GM19397 (cell line): ENCODE data around the gene LLGL1.

Source experiments
- ATAC-seq: cut with Tn5 transposase; IDR thresholded peaks from one replicate; pipeline ENCODE4 v1.9.1; 2021; ENCODE audit warnings: mild to moderate bottlenecking, moderate library complexity; ENCODE audit not compliant: unreplicated experiment

LLGL1 gene

GRCh38 chr17:18225121-18225641, at the start of gene LLGL1:
TSS of gene LLGL1 (plus strand) at chr17:18225635. CDS start at chr17:18225683, 48 bp downstream.
- ATAC-seq, result peak; percentile 92

GRCh38 chr17:18176176-18176575, 49.3 kb upstream of the LLGL1 start:
- no peak for ATAC-seq

- ATAC-seq, result no peak
Measured at GRCh38 chr17:18177133-18177532, 48.3 kb upstream of the LLGL1 start.

GRCh38 chr17:18177722-18178121, 47.7 kb upstream of the LLGL1 start:
- no peak for ATAC-seq

- ATAC-seq, result no peak
Measured at GRCh38 chr17:18179196-18179595, 46.2 kb upstream of the LLGL1 start.

GRCh38 chr17:18179804-18180203, 45.6 kb upstream of the LLGL1 start:
- no peak for ATAC-seq

- ATAC-seq, result no peak
Measured at GRCh38 chr17:18181358-18181757, 44.1 kb upstream of the LLGL1 start.

- ATAC-seq, result no peak
Measured at GRCh38 chr17:18182110-18182977, 43.1 kb upstream of the LLGL1 start.

GRCh38 chr17:18182978-18183333, 42.5 kb upstream of the LLGL1 start:
- ATAC-seq, result peak; percentile 30

GRCh38 chr17:18183334-18184142, 41.9 kb upstream of the LLGL1 start, which contains the start of gene ALKBH5:
TSS of gene ALKBH5 (plus strand) at chr17:18183828. CDS start at chr17:18184244, 416 bp downstream.
- ATAC-seq, result peak; percentile 80

GRCh38 chr17:18184143-18185031, 41.0 kb upstream of the LLGL1 start:
- peak; percentile 7 for ATAC-seq

GRCh38 chr17:18185391-18185790, 40.0 kb upstream of the LLGL1 start:
- no peak for ATAC-seq

GRCh38 chr17:18185832-18186626, 39.4 kb upstream of the LLGL1 start:
- no peak for ATAC-seq

GRCh38 chr17:18186627-18186982, 38.8 kb upstream of the LLGL1 start:
- ATAC-seq, result no peak

- no peak for ATAC-seq
Measured at GRCh38 chr17:18187226-18187625, 38.2 kb upstream of the LLGL1 start.

GRCh38 chr17:18187821-18188761, 37.3 kb upstream of the LLGL1 start:
- ATAC-seq, result no peak

- ATAC-seq, result no peak
Measured at GRCh38 chr17:18190628-18191235, 34.7 kb upstream of the LLGL1 start.

GRCh38 chr17:18191236-18191667, 34.2 kb upstream of the LLGL1 start:
- ATAC-seq, result no peak
